Stromal cell of bone marrow (primary cell): ENCODE results near the gene SEMA3E.
"Not testable (repeated sequence)": the region's sequence is repeated elsewhere in the genome, so short reads cannot be mapped to it uniquely, and the experiment has no call there.

Experiments
- DNase-seq: peaks from one replicate; pipeline ENCODE4 v3.0.0-alpha.2; 2012; ENCODE audit warnings: low read depth

SEMA3E gene

DNA sequence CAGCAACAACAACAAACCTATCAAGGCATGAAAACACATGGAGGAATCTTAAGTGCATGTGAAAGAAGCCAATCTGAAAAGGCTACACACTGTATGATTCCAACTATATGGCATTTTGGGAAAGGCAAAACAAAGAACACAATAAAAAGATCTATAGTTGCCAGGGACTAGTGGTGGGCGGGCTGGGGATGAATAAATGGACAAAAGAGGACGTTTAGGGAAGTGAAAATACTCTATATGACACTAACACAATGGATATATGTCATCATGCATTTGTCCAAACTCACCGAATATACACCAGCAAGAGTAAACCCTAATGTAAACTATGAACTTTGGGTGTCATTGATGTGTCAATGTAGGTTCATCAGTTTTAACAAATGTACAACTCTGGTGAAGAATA lies 89.1 kb downstream of the SEMA3E start:
- DNase-seq, result no peak

DNA sequence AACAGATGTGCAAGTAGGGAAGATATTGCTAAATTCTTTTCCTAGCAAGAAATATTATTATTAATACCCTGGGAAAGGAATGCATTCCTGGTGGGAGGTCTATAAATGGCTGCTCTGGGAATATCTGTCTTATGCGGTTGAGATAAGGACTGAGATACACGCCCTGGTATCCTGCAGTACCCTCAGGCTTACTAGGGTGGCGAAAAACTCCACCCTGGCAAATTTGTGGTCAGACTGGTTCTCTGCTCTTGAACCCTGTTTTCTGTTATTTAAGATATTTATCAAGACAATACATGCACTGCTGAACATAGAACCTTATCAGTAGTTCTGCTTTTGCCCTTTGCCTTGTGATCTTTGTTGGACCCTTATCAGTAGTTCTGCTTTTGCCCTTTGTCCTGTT lies 96.4 kb downstream of the SEMA3E start:
- not testable (repeated sequence) for DNase-seq

DNA sequence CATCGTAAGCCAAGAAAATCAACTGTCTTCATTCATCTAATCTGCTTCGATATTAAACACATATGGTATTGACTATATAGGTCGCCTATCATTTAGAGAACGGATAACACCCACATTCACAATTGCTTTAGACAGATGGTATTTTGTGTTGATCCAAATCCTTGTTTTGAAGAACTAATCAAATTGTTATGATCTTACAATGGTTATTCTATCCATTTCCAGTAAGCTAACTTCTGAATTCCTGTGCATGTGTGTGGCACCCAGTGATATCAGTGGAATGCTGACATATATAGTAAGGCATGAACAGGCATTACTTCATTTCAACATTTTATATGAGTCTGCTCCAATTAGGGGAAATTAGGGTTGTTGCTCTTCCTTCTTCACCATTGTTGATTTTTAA lies 98.8 kb downstream of the SEMA3E start:
- no peak for DNase-seq

DNA sequence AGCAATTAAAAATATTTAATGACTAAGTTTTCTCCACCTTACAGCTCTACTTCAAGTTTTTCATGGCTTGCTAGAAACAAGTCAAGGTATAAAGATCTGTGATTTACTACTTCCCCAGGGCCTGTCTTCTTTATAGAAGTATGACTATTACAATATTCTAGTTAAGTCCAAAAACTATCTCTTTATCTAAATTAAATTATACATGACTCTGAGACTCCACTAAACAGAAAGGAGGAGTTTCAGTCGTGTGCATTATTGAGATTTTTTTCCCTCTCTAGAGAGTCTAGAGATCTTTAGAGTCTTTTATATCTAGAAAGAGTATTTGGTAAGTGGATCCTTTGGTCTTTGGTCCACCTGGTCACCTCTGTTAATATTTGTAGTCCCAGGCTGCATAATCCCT lies 100.7 kb downstream of the SEMA3E start:
- no peak for DNase-seq

DNA sequence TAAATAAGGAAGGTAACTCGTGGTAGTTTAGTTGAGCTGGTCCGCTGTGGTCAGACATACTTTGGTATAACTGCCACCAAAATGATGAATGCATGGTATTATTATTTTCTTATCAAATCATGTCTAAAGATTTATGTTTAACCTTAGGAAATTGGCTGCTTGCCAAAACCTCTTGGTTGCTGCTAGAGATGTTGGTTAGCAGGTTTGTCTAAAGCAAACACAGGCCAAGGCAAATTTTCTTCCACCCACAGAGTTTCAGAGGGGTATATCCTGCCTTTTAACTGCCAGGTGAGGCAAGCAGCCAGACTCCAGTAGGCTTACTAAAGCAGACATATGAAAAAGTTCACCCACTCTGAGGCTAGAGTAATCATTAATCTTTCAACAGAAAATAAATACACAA lies 101.4 kb downstream of the SEMA3E start:
- no peak for DNase-seq

DNA sequence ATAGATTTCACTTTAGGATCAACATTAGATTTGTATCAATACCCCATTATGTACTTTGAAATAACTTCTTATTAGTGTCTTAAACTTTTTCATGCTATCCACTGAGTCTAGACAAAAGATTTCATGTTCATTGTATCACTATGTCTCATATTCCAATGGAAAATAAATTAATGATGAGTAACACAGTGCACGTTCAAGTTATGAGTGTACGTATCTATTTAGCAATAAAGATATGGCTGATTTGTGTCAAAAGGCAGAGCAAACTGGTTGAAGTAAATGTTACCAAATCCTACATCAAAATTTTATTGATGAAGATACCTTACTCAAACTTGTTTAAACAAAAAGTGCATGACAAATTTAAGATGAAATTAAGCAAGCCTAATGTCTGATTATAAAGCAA lies 102.4 kb downstream of the SEMA3E start:
- DNase-seq, result no peak

DNA sequence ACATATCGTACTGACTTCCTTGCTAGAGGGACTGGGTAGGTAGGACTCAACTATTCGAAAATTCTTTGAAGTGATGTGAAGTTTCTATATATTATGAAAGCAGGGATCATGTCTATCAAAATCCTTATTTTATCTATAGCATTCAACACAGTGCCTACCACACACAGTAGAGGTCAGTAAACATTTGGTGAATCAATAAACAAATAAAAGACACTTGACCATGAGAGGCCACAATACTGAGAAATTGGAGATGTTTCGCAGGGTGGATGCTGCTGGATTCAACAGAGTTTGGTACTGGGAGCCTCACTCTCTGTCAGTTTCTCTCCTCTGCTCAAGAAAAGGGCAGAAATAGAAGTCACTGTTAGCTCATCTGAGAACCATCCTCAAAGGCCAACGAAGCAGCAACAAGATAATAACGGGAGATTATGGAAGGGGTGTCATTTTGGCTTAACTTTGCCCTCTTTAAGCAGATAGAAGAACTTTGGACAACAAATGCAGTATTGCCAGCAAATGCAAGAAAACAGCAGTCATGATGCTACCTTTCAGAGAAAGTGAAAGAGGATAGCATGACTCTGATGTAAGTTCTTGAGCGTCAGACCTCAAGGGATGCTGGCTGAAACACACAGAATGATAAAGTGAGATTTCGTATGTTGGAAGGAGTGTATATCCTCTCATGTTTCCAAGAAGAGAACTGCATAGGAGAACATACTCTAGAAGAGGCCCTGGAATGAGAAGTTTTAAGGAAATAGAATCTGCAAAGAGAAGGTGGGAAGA lies 107.6 kb downstream of the SEMA3E start:
- DNase-seq, result no peak

DNA sequence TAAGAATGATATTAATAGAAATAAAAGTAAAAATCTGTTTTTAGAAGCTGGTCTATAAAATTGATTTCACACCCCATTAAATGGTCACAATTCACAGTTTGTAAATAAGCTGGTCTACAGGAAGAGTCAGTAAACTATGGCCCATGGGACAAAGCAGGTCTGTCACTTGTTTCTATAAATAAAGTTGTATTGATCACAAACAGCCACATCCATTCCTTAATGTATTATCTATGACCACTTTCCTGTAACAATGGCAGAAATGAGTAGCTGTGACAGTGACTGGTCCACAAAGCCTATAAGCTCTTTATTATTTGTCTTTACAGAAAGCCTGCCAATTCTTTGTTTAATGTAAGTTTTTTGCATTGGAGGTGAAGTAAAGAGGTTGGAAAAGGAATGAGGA lies 114.5 kb downstream of the SEMA3E start:
- no peak for DNase-seq

DNA sequence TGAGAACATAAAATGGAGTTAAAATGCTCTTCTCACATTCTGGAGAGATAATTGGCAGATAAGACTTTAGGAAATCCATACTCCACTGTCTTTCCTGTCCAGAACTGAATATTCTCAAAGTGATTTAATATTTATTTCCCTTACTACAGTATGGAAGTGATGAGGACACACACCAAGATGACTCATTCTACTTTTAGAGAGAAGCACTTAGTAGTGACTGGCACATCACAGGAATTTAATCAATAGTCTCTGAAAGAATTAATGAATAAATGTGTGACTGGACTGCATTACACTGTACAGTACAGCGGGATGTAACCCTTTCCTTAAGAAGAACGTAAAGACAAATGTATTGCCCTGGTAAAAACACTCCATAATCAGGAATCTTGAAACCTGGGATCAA lies 116.7 kb downstream of the SEMA3E start:
- no peak for DNase-seq

DNA sequence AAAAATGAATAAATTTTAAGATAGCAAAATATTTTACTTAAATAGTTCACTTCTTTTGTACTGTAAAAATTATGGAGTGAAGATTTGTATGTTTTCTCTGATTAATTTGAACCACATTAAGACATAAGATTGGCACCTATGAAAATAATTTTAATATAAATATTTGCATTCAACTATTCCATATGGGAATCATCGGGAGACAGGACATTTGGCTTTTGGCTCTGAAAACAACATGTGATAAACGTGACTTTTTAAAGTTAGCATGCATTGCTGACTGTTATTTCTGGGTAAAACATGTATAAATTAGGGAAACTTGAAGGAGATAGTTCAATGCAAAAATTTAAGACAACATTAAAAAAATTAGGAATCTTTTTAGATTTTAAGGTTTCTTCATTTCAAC lies 117.2 kb downstream of the SEMA3E start:
- DNase-seq, result no peak

DNA sequence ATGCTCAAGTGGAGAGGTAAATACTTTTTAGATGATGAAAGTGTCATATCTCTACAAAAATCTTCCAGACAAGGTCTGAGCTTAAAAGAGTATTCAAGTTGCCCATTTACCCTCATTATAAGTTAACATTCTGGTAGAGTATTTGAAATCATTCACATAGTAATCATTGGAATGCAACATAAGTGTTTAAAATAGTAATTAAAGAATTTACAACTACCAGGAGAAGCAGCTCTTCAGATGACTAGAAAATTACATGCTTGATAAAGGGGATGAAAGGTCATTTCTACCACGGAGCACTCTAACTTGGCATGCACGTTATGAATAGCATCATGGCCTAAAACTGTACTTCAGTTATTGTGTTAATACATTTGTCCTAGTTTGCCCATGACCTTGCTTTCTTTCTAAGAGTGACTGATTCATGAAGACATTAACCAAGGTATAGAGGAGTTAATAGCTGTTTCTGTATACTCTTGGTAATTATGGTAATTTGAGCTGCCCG lies 120.0 kb downstream of the SEMA3E start:
- no peak for DNase-seq

DNA sequence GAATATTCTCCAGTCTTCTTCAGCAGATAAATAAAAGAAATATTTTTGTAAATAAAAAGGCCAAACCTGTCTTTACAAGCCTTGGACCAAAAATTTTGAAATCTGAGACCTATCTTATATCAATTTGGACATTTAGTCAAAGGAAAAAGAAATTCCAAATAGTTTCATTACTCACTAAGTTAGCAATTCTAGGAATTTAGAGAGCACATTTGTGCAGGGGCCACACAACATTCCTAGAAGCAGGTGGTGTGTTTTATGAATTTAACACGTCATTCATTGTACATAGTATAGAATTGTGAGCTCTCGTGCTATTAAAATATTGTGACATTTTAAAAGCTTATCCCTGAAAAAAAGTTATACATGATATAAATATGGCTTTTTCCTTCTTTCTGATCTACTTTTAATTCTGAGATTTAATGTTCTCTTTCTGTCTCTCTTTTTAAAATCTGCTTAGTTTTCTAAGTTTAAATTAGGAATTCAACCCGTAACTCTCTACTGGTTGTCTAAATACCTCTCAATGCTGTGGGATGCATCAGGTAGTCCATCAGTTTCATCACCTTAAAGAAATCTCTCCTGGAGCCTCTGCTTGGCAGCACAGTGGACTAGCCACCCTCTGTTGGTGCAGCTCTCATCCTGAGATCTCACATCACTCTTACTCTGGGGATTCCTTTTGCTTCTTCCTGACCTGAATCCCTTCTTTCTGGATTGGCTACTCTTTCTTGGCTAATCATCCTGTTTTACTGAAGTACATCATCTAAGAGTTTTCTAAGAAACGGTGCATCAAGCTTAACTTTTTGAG lies 124.5 kb downstream of the SEMA3E start:
- no peak for DNase-seq

DNA sequence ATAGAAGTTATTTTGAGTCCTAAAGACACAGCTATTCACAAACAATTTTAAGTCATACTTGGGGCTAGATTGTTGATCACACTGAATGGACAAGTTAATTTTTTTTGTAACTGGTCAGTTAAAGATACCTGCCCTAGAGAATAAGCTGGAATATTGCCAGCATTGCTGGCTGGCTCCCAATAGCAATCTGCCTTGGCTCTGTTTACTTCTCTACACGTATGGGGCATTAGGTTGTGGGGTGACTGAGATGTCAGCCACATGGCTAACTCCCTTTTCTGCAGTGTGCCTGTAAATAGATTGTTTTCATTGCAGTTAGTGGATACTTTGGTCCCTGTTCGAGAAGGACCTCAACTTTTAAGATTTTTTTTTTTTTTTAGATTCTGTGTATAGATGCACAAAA lies 128.2 kb downstream of the SEMA3E start:
- DNase-seq, result no peak

DNA sequence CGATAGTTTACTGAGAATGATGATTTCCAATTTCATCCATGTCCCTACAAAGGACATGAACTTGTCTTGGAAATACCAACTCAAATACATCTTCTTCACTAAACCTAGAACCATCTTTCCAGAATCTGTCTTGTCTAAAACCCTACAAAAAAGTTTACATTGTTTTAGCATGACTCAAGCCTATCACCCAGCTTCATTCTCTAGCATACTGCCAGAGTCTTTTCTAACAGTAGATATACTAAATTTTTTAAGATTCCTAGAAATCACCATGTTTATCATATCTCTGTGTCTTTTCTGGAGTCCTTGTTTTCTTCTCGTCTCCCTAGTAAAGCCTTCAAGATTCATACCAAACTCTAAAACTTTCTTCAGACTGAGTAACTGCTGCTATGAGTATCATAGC lies 129.7 kb downstream of the SEMA3E start:
- DNase-seq, result no peak

DNA sequence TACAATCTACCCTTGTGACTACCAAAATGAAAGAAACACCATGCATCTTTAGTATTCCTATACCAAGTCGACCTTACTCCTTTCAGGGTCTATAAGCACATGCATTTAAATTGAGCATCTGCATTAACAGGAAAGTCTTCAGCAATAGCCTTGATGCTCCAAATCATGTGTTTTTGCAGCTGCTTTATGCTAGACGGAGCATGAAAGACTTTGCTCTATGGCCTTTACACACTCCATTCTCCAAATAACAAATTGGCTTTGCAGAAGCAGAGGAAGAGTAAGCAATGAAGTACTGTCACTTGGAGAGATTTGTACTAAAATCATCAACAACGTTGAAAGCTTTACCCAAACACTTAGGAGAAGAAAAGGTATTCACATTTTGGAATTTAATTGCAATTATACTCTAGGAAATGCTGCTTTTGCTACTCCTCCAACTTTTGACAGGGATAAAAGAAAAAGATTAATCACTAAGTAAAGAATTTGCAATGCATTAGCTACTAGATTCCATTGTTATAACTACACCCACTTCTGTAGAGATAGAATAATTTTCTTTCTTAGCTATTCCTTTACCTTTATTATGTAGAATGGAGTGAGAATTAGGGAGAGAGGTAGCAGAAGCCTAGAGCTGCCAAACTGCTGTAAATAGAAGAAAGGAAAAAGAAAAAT lies 131.8 kb downstream of the SEMA3E start:
- DNase-seq, result no peak

DNA sequence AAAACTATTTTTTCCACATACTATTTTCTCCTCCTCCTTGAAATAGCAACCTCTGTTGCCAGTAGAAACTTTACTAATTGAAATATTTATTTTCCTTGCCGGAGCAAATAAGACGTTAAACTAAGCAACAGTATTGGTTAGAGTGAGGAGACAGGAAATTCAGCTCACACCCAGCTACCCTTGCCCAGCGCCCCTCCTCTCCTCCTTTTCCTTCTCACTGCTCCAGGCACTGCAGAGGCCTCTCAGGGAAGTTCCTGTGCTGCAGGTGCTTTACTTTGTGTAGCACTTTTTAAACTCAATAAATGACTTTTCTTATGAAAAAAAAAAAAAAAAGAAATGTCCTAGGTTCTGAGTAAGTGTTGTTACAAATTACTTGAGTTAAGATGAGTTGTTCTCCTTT lies 134.0 kb downstream of the SEMA3E start:
- no peak for DNase-seq

DNA sequence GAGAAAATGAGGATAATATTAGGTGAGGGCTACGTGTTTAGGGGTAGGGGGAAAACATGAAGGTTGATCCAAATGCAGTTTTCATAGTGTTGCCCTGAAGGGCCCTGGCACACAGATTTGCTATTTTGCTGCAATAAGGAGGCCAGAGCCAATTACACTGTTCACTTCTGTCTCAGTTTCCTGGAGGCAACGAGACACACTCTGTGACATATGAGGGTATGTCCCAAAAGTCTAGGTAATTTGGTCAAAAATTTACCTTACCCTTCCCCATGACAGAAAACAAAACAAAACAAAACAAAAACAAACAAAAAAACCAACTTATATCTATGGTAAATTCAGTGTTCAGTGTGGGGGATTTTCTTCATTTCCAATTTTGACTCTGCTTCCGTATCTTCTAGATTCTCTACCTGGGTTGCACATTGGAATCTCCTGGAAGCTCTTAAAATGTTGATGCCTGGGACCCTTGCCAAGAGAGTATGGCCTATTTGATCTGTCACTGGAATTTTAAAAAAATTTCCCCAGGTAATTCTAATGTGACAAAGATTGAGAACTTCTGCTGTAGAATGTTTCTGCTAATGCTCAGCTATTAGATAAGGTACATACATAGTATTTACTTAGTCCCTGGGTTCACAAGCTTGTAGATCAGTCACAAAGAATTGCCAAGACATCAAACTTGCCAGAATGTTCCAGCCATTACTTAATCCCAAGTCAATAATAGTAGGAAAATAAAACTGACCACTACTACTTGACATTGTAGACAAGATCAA lies 139.5 kb downstream of the SEMA3E start:
- DNase-seq, result no peak

DNA sequence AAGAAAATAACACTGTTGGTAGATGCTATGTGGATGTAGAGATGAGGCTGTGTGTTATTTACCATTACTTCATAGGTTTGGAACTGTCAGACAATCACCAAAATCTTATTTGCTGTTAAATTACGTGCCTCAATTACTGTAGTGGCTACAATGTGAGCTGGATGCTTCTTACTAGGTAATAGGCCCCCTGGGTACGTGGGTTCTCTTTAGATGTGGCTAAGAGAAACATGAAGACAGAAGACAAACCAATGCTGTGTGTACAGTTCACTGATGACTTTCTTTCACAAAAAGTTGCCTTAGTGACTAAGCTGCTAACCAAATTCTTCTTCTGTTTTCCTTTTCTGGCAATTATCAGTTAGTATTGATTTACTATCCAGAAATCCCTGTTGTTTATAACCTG lies 144.6 kb downstream of the SEMA3E start:
- no peak for DNase-seq

DNA sequence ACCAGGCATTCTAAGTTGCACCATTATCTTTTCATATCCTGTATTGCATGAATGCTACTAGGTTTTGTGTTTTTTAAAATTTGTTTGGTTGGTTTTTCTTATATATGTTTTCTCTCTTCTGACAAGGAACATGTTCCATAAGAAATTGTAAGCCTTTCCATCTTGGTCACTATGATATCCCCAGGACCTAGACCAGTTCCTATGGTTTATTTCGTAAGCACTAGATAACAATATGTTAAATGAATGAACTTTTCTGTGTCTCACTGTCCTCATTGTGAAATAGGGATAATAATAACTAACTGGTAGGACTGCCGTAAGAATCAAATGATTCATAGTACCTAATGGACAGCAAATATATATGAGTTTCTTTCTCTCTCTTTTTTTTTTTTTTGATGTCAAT lies 146.3 kb downstream of the SEMA3E start:
- DNase-seq, result no peak

DNA sequence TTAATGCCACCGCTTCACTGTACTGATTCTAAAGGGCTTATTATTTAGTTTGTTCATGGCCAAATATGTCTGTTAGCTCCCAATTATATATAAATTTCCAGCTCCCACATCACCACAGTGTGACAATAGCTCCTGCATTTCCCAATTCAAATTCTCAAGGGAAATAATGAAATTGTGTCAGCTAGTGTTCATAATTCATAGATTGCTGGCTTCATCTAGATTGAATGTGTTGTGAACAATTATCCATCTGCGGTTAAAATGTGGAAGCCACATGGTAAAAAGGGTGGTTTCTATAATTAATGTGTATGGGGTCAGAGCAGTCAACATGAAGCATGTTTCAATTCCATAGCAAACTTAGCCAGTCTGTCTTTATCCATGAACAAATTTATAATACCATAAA lies 154.3 kb downstream of the SEMA3E start:
- no peak for DNase-seq

DNA sequence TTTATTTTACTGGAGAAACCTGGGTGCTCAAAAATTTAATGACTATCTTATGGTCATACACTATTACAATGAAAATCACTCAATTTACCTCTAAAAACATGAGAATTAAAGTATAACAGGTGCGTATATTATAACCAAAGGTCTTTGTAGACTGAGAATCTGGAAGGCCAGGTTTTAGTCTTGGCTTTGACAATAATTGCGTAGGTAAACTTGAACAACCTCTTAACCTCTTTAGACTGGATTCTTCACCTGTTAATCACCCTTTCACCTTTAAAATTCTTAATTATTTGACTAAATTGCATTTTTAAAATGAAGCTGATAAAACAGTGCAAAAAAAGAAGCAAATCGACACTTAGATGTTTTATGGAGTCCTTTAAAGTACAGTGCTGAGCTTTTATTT lies 156.1 kb downstream of the SEMA3E start:
- DNase-seq, result no peak

DNA sequence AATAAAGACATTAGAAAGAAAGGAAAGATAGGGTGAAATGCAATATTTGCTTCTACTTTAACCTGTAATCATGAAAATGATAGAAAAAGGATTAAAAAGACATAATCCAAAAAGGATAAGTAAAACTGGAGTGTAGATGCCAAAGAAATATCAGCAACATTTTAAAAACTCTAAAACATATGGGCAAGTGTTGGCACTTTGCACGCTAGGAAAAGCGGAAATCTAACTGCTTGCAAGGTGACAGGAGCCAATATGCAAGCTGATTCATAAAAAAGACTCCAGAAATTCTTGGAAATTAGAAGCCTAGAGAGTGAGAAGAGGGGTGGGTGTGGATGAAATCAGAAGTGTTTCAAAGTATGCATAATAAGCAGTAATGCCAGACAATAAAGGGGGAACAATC lies 161.1 kb downstream of the SEMA3E start:
- DNase-seq, result no peak
